PC-3 (cell line): Measurements from ENCODE around the gene YES1.

Experiments
- CTCF ChIP-seq: fragments of 300-600 bp; sonication (generic); conservative IDR thresholded peaks from 2 replicates; pipeline ENCODE4 v1.5.1; 2017; ENCODE audit warnings: antibody characterized with exemption, low read depth, mild to moderate bottlenecking, low read length
- EZH2 ChIP-seq: fragments of 300-600 bp; sonication (generic); IDR thresholded peaks from one replicate; pipeline ENCODE4 v1.6.1; 2017; ENCODE audit warnings: antibody characterized with exemption, mild to moderate bottlenecking, low read length; ENCODE audit not compliant: unreplicated experiment
- EZH2phosphoT487 ChIP-seq: fragments of 300-600 bp; sonication (generic); IDR thresholded peaks from 2 replicates; pipeline ENCODE4 v1.6.1; 2018; ENCODE audit warnings: mild to moderate bottlenecking, antibody characterized with exemption, low read length, borderline replicate concordance

GRCh38 chr18:841647-842370, 29.8 kb upstream of the YES1 start:
- TF ChIP-seq CTCF (no peak), EZH2phosphoT487 (no peak), EZH2 (no peak)
